ENCODE measurements around the gene SLC22A2.
"Not testable (repeated sequence)": the region's sequence is repeated elsewhere in the genome, so short reads cannot be mapped to it uniquely, and the experiment has no call there.

Gene SLC22A2

GRCh38 chr6:160258346-160259142 lies at the start of gene SLC22A2:
TSS of gene SLC22A2 (minus strand) at chr6:160258821. CDS start at chr6:160258757, 64 bp downstream.
- DNase-seq, result peak; percentile 47

GRCh38 chr6:160305926-160306713 lies 47.5 kb upstream of the SLC22A2 start:
- no peak for DNase-seq

- no peak for DNase-seq
Measured at GRCh38 chr6:160303806-160304205, 45.2 kb upstream of the SLC22A2 start.

GRCh38 chr6:160302431-160303082 lies 43.9 kb upstream of the SLC22A2 start:
- not testable (repeated sequence) for DNase-seq

- no peak for DNase-seq
Measured at GRCh38 chr6:160301339-160301738, 42.7 kb upstream of the SLC22A2 start.

- no peak for DNase-seq
Measured at GRCh38 chr6:160300076-160300695, 41.6 kb upstream of the SLC22A2 start.

GRCh38 chr6:160299559-160299958 lies 40.9 kb upstream of the SLC22A2 start:
- no peak for DNase-seq

GRCh38 chr6:160298121-160298520 lies 39.5 kb upstream of the SLC22A2 start:
- DNase-seq, result no peak

GRCh38 chr6:160297310-160297709 lies 38.7 kb upstream of the SLC22A2 start:
- peak; percentile 58 for DNase-seq

- no peak for DNase-seq
Measured at GRCh38 chr6:160293844-160294243, 35.2 kb upstream of the SLC22A2 start.

GRCh38 chr6:160285541-160286105 lies 27.0 kb upstream of the SLC22A2 start:
- no peak for DNase-seq

GRCh38 chr6:160284575-160284974 lies 26.0 kb upstream of the SLC22A2 start:
- DNase-seq, result no peak

GRCh38 chr6:160282444-160282843 lies 23.8 kb upstream of the SLC22A2 start:
- no peak for DNase-seq

- no peak for DNase-seq
Measured at GRCh38 chr6:160279850-160280249, 21.2 kb upstream of the SLC22A2 start.

GRCh38 chr6:160278786-160279310 lies 20.2 kb upstream of the SLC22A2 start:
- no peak for DNase-seq

- DNase-seq, result no peak
Measured at GRCh38 chr6:160278311-160278710, 19.7 kb upstream of the SLC22A2 start.

GRCh38 chr6:160277546-160277945 lies 18.9 kb upstream of the SLC22A2 start:
- no peak for DNase-seq

GRCh38 chr6:160277144-160277543 lies 18.5 kb upstream of the SLC22A2 start:
- no peak for DNase-seq

GRCh38 chr6:160276126-160276525 lies 17.5 kb upstream of the SLC22A2 start:
- no peak for DNase-seq

GRCh38 chr6:160275511-160276003 lies 16.9 kb upstream of the SLC22A2 start:
- no peak for DNase-seq

GRCh38 chr6:160274871-160275510 lies 16.4 kb upstream of the SLC22A2 start:
- no peak for DNase-seq

- DNase-seq, result no peak
Measured at GRCh38 chr6:160273750-160274149, 15.1 kb upstream of the SLC22A2 start.
